Neural cell (in vitro differentiated cells): ENCODE data around the gene SLC44A4.

Experiments used
- CTCF ChIP-seq: fragments of 450-650 bp; IDR thresholded peaks from 2 replicates; pipeline ENCODE4 v1.5.1; 2014; ENCODE audit warnings: antibody characterized with exemption, mild to moderate bottlenecking, moderate library complexity; ENCODE audit not compliant: poor library complexity, severe bottlenecking
- EZH2 ChIP-seq: fragments of 200-600, 300-800 bp; shearing (Covaris generic), sonication (generic); IDR thresholded peaks from 2 replicates; pipeline ENCODE4 v1.6.1; 2014; ENCODE audit warnings: antibody characterized with exemption, low read length, borderline replicate concordance, mild to moderate bottlenecking; ENCODE audit not compliant: insufficient read depth, poor library complexity, severe bottlenecking
- MXI1 ChIP-seq: fragments of 450-650 bp; conservative IDR thresholded peaks from 2 replicates; pipeline ENCODE4 v1.6.1; 2014; ENCODE audit warnings: antibody characterized with exemption, mild to moderate bottlenecking; ENCODE audit not compliant: poor library complexity, severe bottlenecking
- SMC3 ChIP-seq: fragments of 450-650 bp; conservative IDR thresholded peaks from 2 replicates; pipeline ENCODE4 v1.6.1; 2014; ENCODE audit warnings: antibody characterized with exemption, mild to moderate bottlenecking, moderate library complexity; ENCODE audit not compliant: poor library complexity
- TF ChIP-seq, protein P1 (sequence below): IDR thresholded peaks from 2 replicates; pipeline ENCODE4 v1.6.1; 2012; ENCODE audit warnings: borderline replicate concordance

- TF ChIP-seq CTCF (no peak), MXI1 (no peak), SMC3 (no peak), EZH2 (no peak)
- TF ChIP-seq, protein P1, sequence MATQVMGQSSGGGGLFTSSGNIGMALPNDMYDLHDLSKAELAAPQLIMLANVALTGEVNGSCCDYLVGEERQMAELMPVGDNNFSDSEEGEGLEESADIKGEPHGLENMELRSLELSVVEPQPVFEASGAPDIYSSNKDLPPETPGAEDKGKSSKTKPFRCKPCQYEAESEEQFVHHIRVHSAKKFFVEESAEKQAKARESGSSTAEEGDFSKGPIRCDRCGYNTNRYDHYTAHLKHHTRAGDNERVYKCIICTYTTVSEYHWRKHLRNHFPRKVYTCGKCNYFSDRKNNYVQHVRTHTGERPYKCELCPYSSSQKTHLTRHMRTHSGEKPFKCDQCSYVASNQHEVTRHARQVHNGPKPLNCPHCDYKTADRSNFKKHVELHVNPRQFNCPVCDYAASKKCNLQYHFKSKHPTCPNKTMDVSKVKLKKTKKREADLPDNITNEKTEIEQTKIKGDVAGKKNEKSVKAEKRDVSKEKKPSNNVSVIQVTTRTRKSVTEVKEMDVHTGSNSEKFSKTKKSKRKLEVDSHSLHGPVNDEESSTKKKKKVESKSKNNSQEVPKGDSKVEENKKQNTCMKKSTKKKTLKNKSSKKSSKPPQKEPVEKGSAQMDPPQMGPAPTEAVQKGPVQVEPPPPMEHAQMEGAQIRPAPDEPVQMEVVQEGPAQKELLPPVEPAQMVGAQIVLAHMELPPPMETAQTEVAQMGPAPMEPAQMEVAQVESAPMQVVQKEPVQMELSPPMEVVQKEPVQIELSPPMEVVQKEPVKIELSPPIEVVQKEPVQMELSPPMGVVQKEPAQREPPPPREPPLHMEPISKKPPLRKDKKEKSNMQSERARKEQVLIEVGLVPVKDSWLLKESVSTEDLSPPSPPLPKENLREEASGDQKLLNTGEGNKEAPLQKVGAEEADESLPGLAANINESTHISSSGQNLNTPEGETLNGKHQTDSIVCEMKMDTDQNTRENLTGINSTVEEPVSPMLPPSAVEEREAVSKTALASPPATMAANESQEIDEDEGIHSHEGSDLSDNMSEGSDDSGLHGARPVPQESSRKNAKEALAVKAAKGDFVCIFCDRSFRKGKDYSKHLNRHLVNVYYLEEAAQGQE: no peak
Measured at GRCh38 chr6:31915756-31916155, 37.0 kb upstream of the SLC44A4 start.
